Endothelial cell of umbilical vein (primary cell): Measurements from ENCODE around the gene TERT. TPM values are rescaled to one million over a fixed set of nuclear protein-coding genes. Genes with fewer than 3 reads are reported as not detected.

Experiments
- BruUV-seq: library from RNA; stranded (reverse); fragments of 400-500 nt; replicated peaks from 2 replicates; lab custom pipeline; 2021; lab: Mats Ljungman, UMichigan
- CTCF ChIA-PET: fragments of 300-600, 350-600 bp; sonication (Branson Sonifier 250); formaldehyde crosslinking; loops from one replicate; lab custom pipeline; 2021; ENCODE audit warnings: antibody characterized with exemption, inconsistent platforms; lab: Charles Lee
- POLR2A ChIA-PET: fragments of 300-600, 350-600 bp; sonication (Branson Sonifier 250); formaldehyde crosslinking; loops from one replicate; lab custom pipeline; 2021; ENCODE audit warnings: antibody characterized with exemption, inconsistent platforms; lab: Charles Lee
- DNase-seq: peaks from one replicate; pipeline ENCODE4 v3.0.0-alpha.2; 2011; ENCODE audit warnings: low read depth, low spot score
- FAIRE-seq: peaks from 2 replicates; lab custom pipeline; 2011; peaks lifted over from hg19 to GRCh38; lab: Jason Lieb, UNC
- H2AFZ ChIP-seq: 2 replicates; pipeline ENCODE4 v1.6.0; 2012; ENCODE audit warnings: low read depth, low read length, control low read depth, inconsistent platforms
- H3K27ac ChIP-seq: 2 replicates; pipeline ENCODE4 v1.5.1; 2011; ENCODE audit warnings: low read depth, mild to moderate bottlenecking, control low read depth, low read length, moderate library complexity; ENCODE audit not compliant: insufficient read depth
- H3K27me3 ChIP-seq, 2 experiments: 2 replicates each; pipeline versions ENCODE4 v1.6.0 to v1.6.1; 2011; ENCODE audit warnings: low read length in 2 of 2, mixed read lengths in 1 of 2; ENCODE audit not compliant: control insufficient read depth in 2 of 2, insufficient read depth in 2 of 2
- H3K36me3 ChIP-seq, 2 experiments: 2 replicates in 1 of 2; 3 replicates in 1 of 2; pipeline ENCODE4 v1.5.1; 2011; ENCODE audit warnings: low read length in 2 of 2, mild to moderate bottlenecking in 1 of 2, moderate library complexity in 1 of 2; ENCODE audit not compliant: control insufficient read depth in 2 of 2, insufficient read depth in 2 of 2; ENCODE audit errors: extremely low read depth in 1 of 2
- H3K4me1 ChIP-seq: 3 replicates; pipeline ENCODE4 v1.5.1; 2011; ENCODE audit warnings: mild to moderate bottlenecking, low read length; ENCODE audit not compliant: control insufficient read depth, insufficient read depth; ENCODE audit errors: extremely low read depth
- H3K4me2 ChIP-seq: 2 replicates; pipeline ENCODE4 v1.6.1; 2011; ENCODE audit warnings: low read length, control low read depth, mixed read lengths; ENCODE audit not compliant: insufficient read depth
- H3K4me3 ChIP-seq, 3 experiments: fragments of 200-600 bp in 1 of 3; sonication (generic), shearing (Covaris generic) in 1 of 3; replicated peaks in 1 of 3; 2 replicates each; pipeline ENCODE4 v1.5.1; 2011 to 2016; ENCODE audit warnings: control low read depth in 3 of 3, low read length in 3 of 3, mild to moderate bottlenecking in 2 of 3, inconsistent platforms in 1 of 3, low read depth in 1 of 3, moderate library complexity in 1 of 3; ENCODE audit not compliant: insufficient read depth in 1 of 3
- H3K79me2 ChIP-seq: 2 replicates; pipeline ENCODE4 v1.6.0; 2012; ENCODE audit warnings: low read length, inconsistent platforms; ENCODE audit not compliant: control insufficient read depth, insufficient read depth
- H3K9ac ChIP-seq: replicated peaks from 2 replicates; pipeline ENCODE3; 2011; ENCODE audit warnings: low read length, control low read depth; ENCODE audit not compliant: insufficient read depth; ENCODE audit errors: extremely low read depth
- H3K9me1 ChIP-seq: replicated peaks from 3 replicates; pipeline ENCODE4 v1.6.0; 2011; ENCODE audit warnings: mild to moderate bottlenecking, low read length; ENCODE audit not compliant: control insufficient read depth, insufficient read depth; ENCODE audit errors: extremely low read depth
- H3K9me3 ChIP-seq: replicated peaks from 2 replicates; pipeline ENCODE4 v1.5.1; 2012; ENCODE audit warnings: low read length, inconsistent platforms; ENCODE audit not compliant: control insufficient read depth, insufficient read depth
- H4K20me1 ChIP-seq: replicated peaks from 2 replicates; pipeline ENCODE3; 2011; ENCODE audit warnings: mild to moderate bottlenecking, low read length; ENCODE audit not compliant: control insufficient read depth, insufficient read depth; ENCODE audit errors: extremely low read depth
- EZH2 ChIP-seq: IDR thresholded peaks from 2 replicates; pipeline ENCODE4 v1.6.1; 2012; ENCODE audit warnings: borderline replicate concordance, low read depth, mild to moderate bottlenecking, moderate library complexity, low read length, inconsistent platforms; ENCODE audit not compliant: severe bottlenecking
- FOS ChIP-seq: IDR thresholded peaks from 2 replicates; pipeline ENCODE4 v1.6.1; 2011; ENCODE audit warnings: mild to moderate bottlenecking, low read length, moderate library complexity, borderline replicate concordance; ENCODE audit not compliant: insufficient read depth
- GATA2 ChIP-seq: IDR thresholded peaks from 2 replicates; pipeline ENCODE4 v1.7.0; 2011; ENCODE audit warnings: low read depth, mild to moderate bottlenecking, moderate library complexity, mixed read lengths, low read length; ENCODE audit not compliant: insufficient read length, insufficient read depth
- JUN ChIP-seq: IDR thresholded peaks from 2 replicates; pipeline ENCODE4 v1.6.1; 2011; ENCODE audit warnings: borderline replicate concordance, low read depth; ENCODE audit not compliant: insufficient read length, insufficient read depth
- MAX ChIP-seq: IDR thresholded peaks from 2 replicates; pipeline ENCODE4 v1.6.1; 2011; ENCODE audit not compliant: insufficient read depth, insufficient read length
- MYC ChIP-seq: IDR thresholded peaks from one replicate; pipeline ENCODE4 v1.6.1; 2011; ENCODE audit warnings: mild to moderate bottlenecking, low read depth, low read length
- POLR2A ChIP-seq: IDR thresholded peaks from 2 replicates; pipeline ENCODE4 v1.6.1; 2012; ENCODE audit warnings: low read depth, mild to moderate bottlenecking, control low read depth, low read length
- POLR2AphosphoS5 ChIP-seq: IDR thresholded peaks from 2 replicates; pipeline ENCODE4 v1.6.1; 2012; ENCODE audit warnings: low read depth, mild to moderate bottlenecking, control low read depth, low read length, moderate library complexity; ENCODE audit not compliant: insufficient read depth
- dilution Hi-C: fragments of 300-500 bp; cut with MboI; formaldehyde crosslinking; loops from one replicate; pipeline ENCODE4 v1.15.0; 2019; ENCODE audit warnings: low sequenced_read_pairs; ENCODE audit not compliant: extremely low pct_ligation_motif_present
- intact Hi-C: fragments of 100-400 bp; cut with micrococcal nuclease; formaldehyde crosslinking; loops from one replicate; pipeline ENCODE4 v1.10.0; 2022
- polyA plus RNA-seq, 4 experiments: library from polyadenylated mRNA; depleted of rRNA in 3 of 4; stranded (reverse) in 3 of 4; unstranded in 1 of 4; fragments of >200 nt; gene quantifications; 2 replicates each; pipeline versions ENCODE4 v1.2.1 to v1.2.3, GENCODE V29; 2011 to 2012; ENCODE audit warnings: missing spikeins in 1 of 4
- total RNA-seq: library from RNA; stranded (reverse); gene quantifications from 2 replicates; pipeline ENCODE4 v1.2.3, GENCODE V29; 2021
- TF ChIP-seq, protein P1 (sequence below), 2 donors: IDR thresholded peaks; 1 replicate in 1 of 2; 2 replicates in 1 of 2; pipeline ENCODE4 v1.5.1; 2011; ENCODE audit warnings: low read length in 2 of 2, mild to moderate bottlenecking in 2 of 2, moderate library complexity in 2 of 2, control low read depth in 1 of 2, inconsistent platforms in 1 of 2, low read depth in 1 of 2; ENCODE audit not compliant: insufficient read depth in 1 of 2; ENCODE audit errors: extremely low read depth in 1 of 2

TERT gene
- total and polyA plus RNA-seq, 2 donors (not counting 3 experiments of a cell fraction or from before 2014, with no cell fraction given) = 0.04 TPM; not detected in 1

DNA sequence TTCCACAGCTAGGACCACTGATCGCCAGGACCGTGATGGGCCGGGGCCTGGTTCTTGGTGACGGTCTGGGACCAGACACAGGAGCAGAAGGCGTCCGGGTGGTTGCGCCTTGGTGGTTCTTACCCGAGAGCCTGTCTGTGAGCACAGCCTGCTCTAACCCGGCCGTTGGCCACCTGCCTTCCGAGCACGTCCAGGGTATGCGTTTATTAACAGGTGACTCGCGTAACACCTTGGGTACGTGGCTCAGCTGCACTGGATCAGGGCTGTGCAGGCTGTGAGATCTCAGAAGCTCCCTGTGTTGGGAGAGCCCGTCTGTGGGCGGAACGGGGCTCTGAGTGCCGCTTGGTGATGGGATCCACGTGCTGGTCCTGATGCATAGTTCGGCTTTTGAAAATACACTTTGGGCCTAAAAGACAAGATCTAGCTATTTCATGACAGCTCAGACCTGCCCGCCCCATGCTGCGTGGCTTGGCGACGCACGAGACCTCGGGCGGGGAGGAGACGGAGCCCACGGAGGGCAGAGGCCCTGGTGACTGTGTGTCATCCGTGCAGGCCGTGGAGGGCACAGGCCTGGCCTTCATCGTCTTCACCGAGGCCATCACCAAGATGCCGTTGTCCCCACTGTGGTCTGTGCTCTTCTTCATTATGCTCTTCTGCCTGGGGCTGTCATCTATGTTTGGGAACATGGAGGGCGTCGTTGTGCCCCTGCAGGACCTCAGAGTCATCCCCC lies 76.4 kb downstream of the TERT start:
- dilution Hi-C loops (no loop called here), intact Hi-C loops (no loop called here)
- Histone ChIP-seq H3K79me2 (no peaks in the 10 kb centered on the region), H3K9me3 (no peaks in the 10 kb centered on the region), H3K4me2 (no peak overlapping the region), H4K20me1 (no peaks in the 10 kb centered on the region), H3K27ac (no peak overlapping the region), H3K27me3 (no peaks in the 10 kb centered on the region), H3K9me1 (no peaks in the 10 kb centered on the region), H3K36me3 (no peaks in the 10 kb centered on the region), H3K4me3 (no peak overlapping the region), H3K4me1 (no peaks in the 10 kb centered on the region), H2AFZ (no peak overlapping the region), H3K9ac (no peak overlapping the region)
- POLR2A ChIA-PET = no interaction called here
- no TSS peak for BruUV-seq
- CTCF ChIA-PET = no interaction called here
- TF ChIP-seq, protein P1, sequence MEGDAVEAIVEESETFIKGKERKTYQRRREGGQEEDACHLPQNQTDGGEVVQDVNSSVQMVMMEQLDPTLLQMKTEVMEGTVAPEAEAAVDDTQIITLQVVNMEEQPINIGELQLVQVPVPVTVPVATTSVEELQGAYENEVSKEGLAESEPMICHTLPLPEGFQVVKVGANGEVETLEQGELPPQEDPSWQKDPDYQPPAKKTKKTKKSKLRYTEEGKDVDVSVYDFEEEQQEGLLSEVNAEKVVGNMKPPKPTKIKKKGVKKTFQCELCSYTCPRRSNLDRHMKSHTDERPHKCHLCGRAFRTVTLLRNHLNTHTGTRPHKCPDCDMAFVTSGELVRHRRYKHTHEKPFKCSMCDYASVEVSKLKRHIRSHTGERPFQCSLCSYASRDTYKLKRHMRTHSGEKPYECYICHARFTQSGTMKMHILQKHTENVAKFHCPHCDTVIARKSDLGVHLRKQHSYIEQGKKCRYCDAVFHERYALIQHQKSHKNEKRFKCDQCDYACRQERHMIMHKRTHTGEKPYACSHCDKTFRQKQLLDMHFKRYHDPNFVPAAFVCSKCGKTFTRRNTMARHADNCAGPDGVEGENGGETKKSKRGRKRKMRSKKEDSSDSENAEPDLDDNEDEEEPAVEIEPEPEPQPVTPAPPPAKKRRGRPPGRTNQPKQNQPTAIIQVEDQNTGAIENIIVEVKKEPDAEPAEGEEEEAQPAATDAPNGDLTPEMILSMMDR (IDR thresholded peaks at IDR 0.05; ENCODE audit: extremely low read depth in 1 of 2, insufficient read depth in 1 of 2, low read depth in 1 of 2, low read length in 2 of 2) = no peak
- TF ChIP-seq FOS (no peak), POLR2A (no peak), EZH2 (no peak), JUN (no peak), MAX (no peak), GATA2 (no peak), POLR2AphosphoS5 (no peak), MYC (no peak)
- FAIRE-seq (no peak), DNase-seq (no peak)
